WERI-Rb-1 (cell line): Measurements from ENCODE around the gene RHOF.

ENCODE experiments used
- DNase-seq: peaks from one replicate; pipeline ENCODE4 v3.0.0-alpha.2; 2020
- H3K27ac ChIP-seq: fragments of 250-450 bp; sonication (Bioruptor Pico); 2 replicates; pipeline ENCODE4 v1.5.1; 2020; ENCODE audit warnings: mild to moderate bottlenecking, moderate library complexity
- H3K27me3 ChIP-seq: fragments of 250-450 bp; sonication (Bioruptor Pico); 2 replicates; pipeline ENCODE4 v1.5.1; 2021; ENCODE audit warnings: mild to moderate bottlenecking, low read depth, moderate library complexity; ENCODE audit not compliant: insufficient read depth, severe bottlenecking
- H3K36me3 ChIP-seq: fragments of 250-450 bp; sonication (Bioruptor Pico); 2 replicates; pipeline ENCODE4 v1.5.1; 2020; ENCODE audit warnings: mild to moderate bottlenecking, moderate library complexity
- H3K4me3 ChIP-seq: 2 replicates; pipeline ENCODE4 v1.5.1; 2011; ENCODE audit warnings: low read depth, mild to moderate bottlenecking, control low read depth, low read length
- H3K9me3 ChIP-seq: fragments of 250-450 bp; sonication (Bioruptor Pico); 2 replicates; pipeline ENCODE4 v1.5.1; 2021; ENCODE audit warnings: mild to moderate bottlenecking, moderate library complexity; ENCODE audit not compliant: severe bottlenecking
- CTCF ChIP-seq: IDR thresholded peaks from 2 replicates; pipeline ENCODE4 v1.5.1; 2011; ENCODE audit warnings: low read depth, mild to moderate bottlenecking, control low read depth, inconsistent platforms, low read length

The RHOF gene

GRCh38 chr12:121796855-121797751 lies 3.6 kb upstream of the RHOF start:
- Histone ChIP-seq H3K27me3 (no peaks in the 10 kb centered on the region), H3K4me3 (peak overlapping the region; percentile 35), H3K36me3 (peaks cover 30% of the 10 kb centered on the region), H3K27ac (peak overlapping the region; percentile 100), H3K9me3 (no peaks in the 10 kb centered on the region)
- TF ChIP-seq CTCF: peak; percentile 43; the same call in 1 of the 2 replicates
- DNase-seq: peak; percentile 94

- peak; percentile 87 for DNase-seq
- Histone ChIP-seq H3K27me3 (no peaks in the 10 kb centered on the region), H3K9me3 (no peaks in the 10 kb centered on the region), H3K4me3 (peak overlapping the region; percentile 15), H3K36me3 (peaks cover 30% of the 10 kb centered on the region), H3K27ac (peak overlapping the region; percentile 42)
- peak; percentile 93 for TF ChIP-seq CTCF
Measured at GRCh38 chr12:121795034-121795968, 1.8 kb upstream of the RHOF start.

- Histone ChIP-seq H3K36me3 (peaks cover 30% of the 10 kb centered on the region), H3K9me3 (no peaks in the 10 kb centered on the region), H3K27ac (peak overlapping the region; percentile 42), H3K27me3 (no peaks in the 10 kb centered on the region), H3K4me3 (peak overlapping the region; percentile 15)
- no peak for TF ChIP-seq CTCF
- no peak for DNase-seq
Measured at GRCh38 chr12:121794534-121795033, 1.1 kb upstream of the RHOF start.

GRCh38 chr12:121793838-121794533 lies 498 bp upstream of the RHOF start:
- peak; percentile 100 for TF ChIP-seq CTCF
- Histone ChIP-seq H3K9me3 (no peaks in the 10 kb centered on the region), H3K27me3 (no peaks in the 10 kb centered on the region), H3K36me3 (peaks cover 29% of the 10 kb centered on the region), H3K27ac (peak overlapping the region; percentile 8; the same call in 1 of the 2 replicates), H3K4me3 (peak overlapping the region; percentile 15)
- DNase-seq: peak; percentile 89
